Measurements from ENCODE around the gene ARHGAP25. TPM values are rescaled to one million over a fixed set of nuclear protein-coding genes. Genes with fewer than 3 reads are reported as not detected.

Gene ARHGAP25
- total and polyA plus RNA-seq, 2 donors (not counting 3 experiments of a cell fraction or from before 2014, with no cell fraction given) = 0.50 to 2.0 TPM

DNA sequence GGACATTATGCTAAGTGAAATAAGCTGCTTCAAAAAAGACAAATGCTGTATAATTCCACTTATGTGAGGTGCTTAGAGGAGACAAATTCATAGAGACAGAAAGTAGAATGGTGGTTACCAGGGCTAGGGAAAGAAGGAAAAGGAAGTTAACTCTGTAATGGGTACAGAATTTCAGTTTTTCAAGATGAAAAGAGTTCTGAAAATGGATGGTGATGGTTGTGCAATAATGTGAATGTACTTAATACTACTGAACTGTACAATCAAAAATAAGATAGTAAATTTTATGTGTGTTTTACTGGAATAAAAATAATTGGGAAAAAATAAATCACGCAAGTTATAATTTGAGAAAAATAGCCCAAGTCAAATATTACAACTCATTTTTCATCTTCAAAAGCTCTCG is 27.5 kb downstream of the ARHGAP25 start:
- no peaks in the 10 kb centered on the region for H3K9me1 ChIP-seq (replicated peaks; ENCODE audit: control insufficient read depth, extremely low read depth, insufficient read depth, low read length)
- H3K27ac ChIP-seq (ENCODE audit: insufficient read depth, low read depth, low read length) = no peak overlapping the region
- H4K20me1 ChIP-seq (replicated peaks; ENCODE audit: control insufficient read depth, extremely low read depth, insufficient read depth, low read length) = no peaks in the 10 kb centered on the region
- DNase-seq (ENCODE audit: low read depth, low spot score) (no peak), FAIRE-seq (no peak)
- BruUV-seq (replicated peaks) = no TSS peak
- H3K4me2 ChIP-seq (ENCODE audit: insufficient read depth, low read length) = no peak overlapping the region
- ChIA-PET CTCF (interaction anchor here (1.0 kb wide), 1 partner anchor 9 kb away, joined by 3 read pairs; no protein-coding TSS in a partner anchor), POLR2A (no interaction called here)
- dilution Hi-C loops (cut with MboI; ENCODE audit: extremely low pct_ligation_motif_present, low sequenced_read_pairs) = no loop called here
- intact Hi-C loops (cut with micrococcal nuclease) = no loop called here
- no peaks in the 10 kb centered on the region for H3K79me2 ChIP-seq (ENCODE audit: control insufficient read depth, insufficient read depth, low read length)
- TF ChIP-seq EZH2 (IDR thresholded peaks at IDR 0.05; ENCODE audit: borderline replicate concordance, low read depth, low read length, severe bottlenecking) = no peak
- TF ChIP-seq JUN (IDR thresholded peaks at IDR 0.05; ENCODE audit: borderline replicate concordance, insufficient read depth, insufficient read length, low read depth) = no peak
- no peak for TF ChIP-seq FOS (IDR thresholded peaks at IDR 0.05; ENCODE audit: borderline replicate concordance, insufficient read depth, low read length)
- no peak for TF ChIP-seq GATA2 (IDR thresholded peaks at IDR 0.05; ENCODE audit: insufficient read depth, insufficient read length, low read depth, low read length)
- no peak for TF ChIP-seq CTCF (IDR thresholded peaks at IDR 0.05; ENCODE audit: extremely low read depth in 1 of 2, insufficient read depth in 1 of 2, low read depth in 1 of 2, low read length in 2 of 2)
- no peak for TF ChIP-seq POLR2AphosphoS5 (IDR thresholded peaks at IDR 0.05; ENCODE audit: insufficient read depth, low read depth, low read length)
- TF ChIP-seq MYC (IDR thresholded peaks at IDR 0.05; ENCODE audit: low read depth, low read length) = no peak
- no peak for TF ChIP-seq POLR2A (IDR thresholded peaks at IDR 0.05; ENCODE audit: low read depth, low read length)
- TF ChIP-seq, protein P1, sequence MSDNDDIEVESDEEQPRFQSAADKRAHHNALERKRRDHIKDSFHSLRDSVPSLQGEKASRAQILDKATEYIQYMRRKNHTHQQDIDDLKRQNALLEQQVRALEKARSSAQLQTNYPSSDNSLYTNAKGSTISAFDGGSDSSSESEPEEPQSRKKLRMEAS (IDR thresholded peaks at IDR 0.05; ENCODE audit: insufficient read depth, insufficient read length) = no peak
- no peak overlapping the region for H3K4me3 ChIP-seq (replicated peaks in 1 of 3; ENCODE audit: insufficient read depth in 1 of 3, low read depth in 1 of 3, low read length in 3 of 3)
- H3K27me3 ChIP-seq (ENCODE audit: control insufficient read depth in 2 of 2, insufficient read depth in 2 of 2, low read length in 2 of 2) = peaks cover 0 to 2% of the 10 kb centered on the region in 2 experiments
- no peak overlapping the region for H3K9ac ChIP-seq (replicated peaks; ENCODE audit: extremely low read depth, insufficient read depth, low read length)
- no peaks in the 10 kb centered on the region for H3K9me3 ChIP-seq (replicated peaks; ENCODE audit: control insufficient read depth, insufficient read depth, low read length)
- H3K4me1 ChIP-seq (ENCODE audit: control insufficient read depth, extremely low read depth, insufficient read depth, low read length) = peaks cover 7% of the 10 kb centered on the region
- H2AFZ ChIP-seq (ENCODE audit: low read depth, low read length) = no peak overlapping the region
- H3K36me3 ChIP-seq (ENCODE audit: control insufficient read depth in 2 of 2, extremely low read depth in 1 of 2, insufficient read depth in 2 of 2, low read length in 2 of 2) = no peaks in the 10 kb centered on the region

All from endothelial cell of umbilical vein (primary cell).